Omental fat pad (tissue), 4 donors: ENCODE results near the gene ZNF431. TPM values are rescaled to one million over a fixed set of nuclear protein-coding genes. Genes with fewer than 3 reads are reported as not detected.
A peak's percentile ranks its signal among the peaks of the same experiment; 100 is the strongest.

ENCODE experiments used
- ATAC-seq: fragments of 150-250 bp; one replicate; pipeline ENCODE4 v1.9.1; 2016; ENCODE audit warnings: mild to moderate bottlenecking, moderate library complexity; ENCODE audit not compliant: low FRiP score
- DNase-seq: peaks from one replicate; pipeline ENCODE4 v3.0.0-alpha.2; 2019; ENCODE audit warnings: low spot score
- total RNA-seq, 4 donors: library from RNA; depleted of rRNA; stranded (reverse); fragments of >200 nt; gene quantifications; one replicate each; pipeline ENCODE4 v1.1.0, GENCODE V29; 2016
- TF ChIP-seq, protein P1 (sequence below), 3 donors: fragments of 450-650 bp; IDR thresholded peaks; one replicate each; pipeline ENCODE4 v1.5.1; 2016 to 2017; ENCODE audit warnings: antibody characterized with exemption in 3 of 3, mild to moderate bottlenecking in 3 of 3, moderate library complexity in 2 of 3

Gene ZNF431
- total RNA-seq = 10 to 100 TPM in 2 of 4 donors, 1 to 10 TPM in 2; 6.3 to 12.5 (median 10.3) TPM

DNA sequence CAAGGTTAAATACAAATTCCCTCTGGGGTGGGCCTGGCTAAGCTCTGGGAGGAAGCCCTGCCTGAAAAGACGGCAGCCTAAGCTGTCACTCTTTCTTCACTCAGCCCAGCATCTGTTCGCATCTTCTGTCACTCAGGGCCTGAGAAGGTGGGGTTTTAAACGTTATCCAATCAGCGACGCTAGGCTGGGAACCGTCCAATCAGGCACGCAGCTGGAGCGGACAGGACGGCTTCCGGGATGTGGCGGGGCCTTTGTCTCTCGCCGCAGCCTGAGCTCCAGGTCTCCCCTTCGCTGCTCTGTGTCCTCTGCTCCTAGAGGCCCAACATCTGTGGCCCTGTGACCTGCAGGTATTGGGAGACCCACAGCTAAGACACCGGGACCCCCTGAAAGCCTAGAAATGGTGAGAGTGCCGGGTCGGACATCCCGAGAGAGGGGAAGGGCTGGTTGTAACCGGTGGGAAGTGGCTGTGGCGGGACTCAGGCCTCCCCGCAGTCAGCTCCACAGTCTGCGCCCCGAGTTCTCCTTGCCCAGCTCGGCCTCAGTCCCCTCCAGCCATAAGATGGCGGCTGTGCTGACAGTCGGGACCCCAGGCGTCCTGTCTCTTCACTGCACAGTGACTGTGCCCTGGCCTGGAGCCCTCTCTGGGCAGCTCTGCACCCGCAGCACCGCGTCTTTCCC lies at the start of gene ZNF431:
Gene ZNF431, plus strand, starts transcription at position 254 of the 678 bp plus-strand sequence. Its CDS starts 144 bp downstream, at position 398.
- DNase-seq = peak; percentile 78
- peak; percentile 98 for ATAC-seq
- TF ChIP-seq, protein P1, sequence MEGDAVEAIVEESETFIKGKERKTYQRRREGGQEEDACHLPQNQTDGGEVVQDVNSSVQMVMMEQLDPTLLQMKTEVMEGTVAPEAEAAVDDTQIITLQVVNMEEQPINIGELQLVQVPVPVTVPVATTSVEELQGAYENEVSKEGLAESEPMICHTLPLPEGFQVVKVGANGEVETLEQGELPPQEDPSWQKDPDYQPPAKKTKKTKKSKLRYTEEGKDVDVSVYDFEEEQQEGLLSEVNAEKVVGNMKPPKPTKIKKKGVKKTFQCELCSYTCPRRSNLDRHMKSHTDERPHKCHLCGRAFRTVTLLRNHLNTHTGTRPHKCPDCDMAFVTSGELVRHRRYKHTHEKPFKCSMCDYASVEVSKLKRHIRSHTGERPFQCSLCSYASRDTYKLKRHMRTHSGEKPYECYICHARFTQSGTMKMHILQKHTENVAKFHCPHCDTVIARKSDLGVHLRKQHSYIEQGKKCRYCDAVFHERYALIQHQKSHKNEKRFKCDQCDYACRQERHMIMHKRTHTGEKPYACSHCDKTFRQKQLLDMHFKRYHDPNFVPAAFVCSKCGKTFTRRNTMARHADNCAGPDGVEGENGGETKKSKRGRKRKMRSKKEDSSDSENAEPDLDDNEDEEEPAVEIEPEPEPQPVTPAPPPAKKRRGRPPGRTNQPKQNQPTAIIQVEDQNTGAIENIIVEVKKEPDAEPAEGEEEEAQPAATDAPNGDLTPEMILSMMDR (IDR thresholded peaks at IDR 0.05) = no peak

DNA sequence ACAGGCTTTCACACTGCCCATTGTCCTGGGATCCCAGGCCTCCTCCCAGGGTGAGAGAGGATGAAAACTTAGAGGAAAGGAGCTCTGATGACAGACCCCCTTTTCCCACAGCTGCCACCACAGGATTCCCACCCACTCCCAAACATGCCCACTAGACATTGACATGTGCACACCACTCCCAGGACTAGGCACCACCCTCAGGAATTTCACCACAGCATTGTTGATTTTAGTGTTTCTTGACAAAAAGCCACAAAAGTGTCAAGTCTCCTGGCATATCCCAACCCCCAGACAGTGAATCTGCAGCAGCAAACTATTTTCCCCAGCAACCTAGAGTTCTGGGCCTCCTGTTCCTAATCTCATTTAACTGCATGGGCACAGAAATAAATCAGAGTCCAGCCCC lies 49.7 kb upstream of the ZNF431 start:
- DNase-seq (no peak), ATAC-seq (no peak)
- TF ChIP-seq, protein P1 (IDR thresholded peaks at IDR 0.05) = no peak

DNA sequence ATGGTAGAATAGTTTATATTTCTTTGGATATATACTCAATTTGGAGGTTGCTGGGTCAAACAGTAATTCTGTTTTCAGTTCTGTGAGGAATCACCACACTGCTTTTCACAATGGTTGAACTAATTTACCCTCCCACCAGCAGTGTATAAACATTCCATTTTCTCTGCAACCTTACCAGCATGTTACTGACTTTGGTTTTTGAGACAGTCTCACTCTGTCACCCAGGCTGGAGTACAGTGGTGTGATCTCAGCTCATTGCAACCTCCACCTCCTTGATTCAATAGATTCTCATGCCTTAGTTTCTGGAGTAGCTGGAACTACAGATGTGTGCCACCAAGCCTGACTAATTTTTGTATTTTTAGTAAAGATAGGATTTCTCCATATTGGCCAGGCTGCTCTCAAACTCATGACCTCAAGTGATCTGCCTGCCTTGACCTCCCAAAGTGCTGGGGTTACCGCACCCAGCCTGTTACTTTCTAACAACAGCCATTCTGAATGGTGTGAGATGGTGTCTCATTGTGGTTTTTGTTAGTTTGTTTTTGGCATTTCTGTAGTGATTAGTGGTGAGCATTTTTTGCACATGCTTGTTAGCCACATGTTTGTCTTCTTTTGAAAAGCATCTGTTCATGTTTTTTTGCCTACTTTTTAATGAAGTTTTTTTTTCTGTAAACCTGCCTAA lies 47.4 kb upstream of the ZNF431 start:
- TF ChIP-seq, protein P1 (IDR thresholded peaks at IDR 0.05) = no peak
- DNase-seq = no peak
- no peak for ATAC-seq

DNA sequence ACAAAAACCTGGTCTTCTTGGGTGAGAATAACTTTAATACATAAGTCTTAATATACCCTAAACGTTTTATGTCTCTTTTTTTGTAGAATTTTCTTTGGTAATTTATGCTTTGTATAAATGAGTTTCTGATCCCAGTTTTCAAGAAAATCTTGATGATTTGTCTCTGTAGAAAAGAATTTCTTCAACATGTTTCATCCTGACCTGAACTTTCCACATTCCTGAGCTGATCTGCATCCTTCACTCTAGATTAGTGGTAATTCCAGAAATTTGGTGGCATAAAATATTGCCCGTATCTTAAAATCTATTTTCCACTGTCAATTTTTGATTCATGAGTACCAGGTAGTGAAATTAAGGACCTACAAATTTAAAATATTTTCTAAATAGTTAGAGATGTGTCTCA lies 43.5 kb upstream of the ZNF431 start:
- DNase-seq = no peak
- TF ChIP-seq, protein P1 (IDR thresholded peaks at IDR 0.05) = no peak

DNA sequence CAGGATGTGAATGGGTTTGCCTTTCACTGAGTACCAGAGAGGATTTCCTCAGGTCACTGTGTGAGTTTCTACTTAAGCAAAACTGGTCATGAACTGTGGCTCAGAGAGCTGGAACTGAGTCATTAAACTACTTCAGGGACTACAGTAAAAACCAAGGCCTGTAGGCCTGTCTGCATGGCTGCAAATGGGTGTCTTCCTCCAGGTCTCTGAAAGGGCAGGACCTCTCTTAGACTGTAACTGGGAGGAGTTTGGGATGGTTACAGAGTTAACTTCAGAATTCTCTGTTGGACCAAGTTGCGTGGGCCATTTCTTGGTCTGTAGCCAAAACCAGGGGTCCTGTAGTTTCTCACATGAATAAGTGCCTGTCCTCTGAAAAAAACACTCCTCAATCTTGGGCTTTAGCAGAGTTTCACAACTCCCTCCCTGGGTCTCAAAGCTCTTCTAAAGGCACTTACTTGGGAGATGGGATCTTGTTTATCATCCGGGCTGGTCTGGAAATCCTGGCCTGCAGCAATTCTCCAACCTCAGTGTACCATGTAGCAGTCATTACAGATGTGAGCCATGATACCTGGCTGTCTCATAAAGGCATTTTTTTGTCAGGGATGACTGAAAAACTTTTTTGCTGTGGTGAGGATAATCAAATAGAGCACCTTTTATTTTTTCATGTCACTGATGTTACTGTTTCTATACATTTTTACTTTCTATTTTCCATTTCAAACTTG lies 40.2 kb upstream of the ZNF431 start:
- TF ChIP-seq, protein P1 (IDR thresholded peaks at IDR 0.05) = no peak
- ATAC-seq = no peak
- no peak for DNase-seq

More for the DNA sequence above, 43.5 kb upstream of the ZNF431 start:
- ATAC-seq = no peak

DNA sequence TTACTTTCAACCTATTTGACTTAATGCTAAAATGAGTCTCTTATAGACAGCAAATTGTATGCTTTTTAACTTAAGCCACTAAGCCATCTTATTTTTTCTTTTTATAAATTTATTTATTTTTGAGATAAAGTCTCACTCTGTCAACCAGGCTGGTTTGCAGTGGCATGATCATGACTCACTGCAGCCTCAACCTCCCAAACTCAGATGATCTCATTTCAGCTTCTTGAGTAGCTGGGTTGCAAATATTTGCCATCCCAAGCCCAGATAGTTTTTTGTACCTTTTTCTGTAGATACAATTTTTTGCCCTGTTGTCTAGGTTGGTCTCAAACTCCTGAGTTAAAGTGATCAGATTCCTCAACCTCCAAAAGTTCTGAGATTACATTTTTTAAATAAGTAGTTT lies 32.7 kb upstream of the ZNF431 start:
- DNase-seq = no peak
- ATAC-seq = no peak
- TF ChIP-seq, protein P1 (IDR thresholded peaks at IDR 0.05) = no peak
